Activated B cell treated with CpG ODN at 0.5 μM for 24 hours (primary cell): Measurements from ENCODE around the gene MYADM. TPM values are rescaled to one million over a fixed set of nuclear protein-coding genes. Genes with fewer than 3 reads are reported as not detected.
A peak's percentile ranks its signal among the peaks of the same experiment; 100 is the strongest.

Experiments used
- ATAC-seq: fragments of 200-7000 bp; cut with Tn5 transposase; one replicate; pipeline ENCODE4 v1.10.0; 2021; ENCODE audit warnings: low read depth, mild to moderate bottlenecking, moderate library complexity
- CTCF ChIA-PET: fragments of 350-600 bp; sonication (Branson Sonifier 250); formaldehyde crosslinking; loops from one replicate; lab custom pipeline; 2021; ENCODE audit warnings: antibody characterized with exemption; lab: Charles Lee
- POLR2A ChIA-PET: fragments of 350-600 bp; sonication (Branson Sonifier 250); formaldehyde crosslinking; loops from one replicate; lab custom pipeline; 2021; ENCODE audit warnings: antibody characterized with exemption; lab: Charles Lee
- DNase-seq: peaks from one replicate; pipeline ENCODE4 v3.0.0; 2022
- H3K27ac Mint-ChIP-seq: one replicate; pipeline ENCODE4 v1.8.0; 2020; ENCODE audit warnings: mixed read lengths
- H3K27me3 Mint-ChIP-seq: one replicate; pipeline ENCODE4 v1.8.0; 2021; ENCODE audit warnings: mixed read lengths
- H3K36me3 Mint-ChIP-seq: one replicate; pipeline ENCODE4 v1.8.0; 2021; ENCODE audit warnings: low read depth, mixed read lengths
- H3K4me1 Mint-ChIP-seq: one replicate; pipeline ENCODE4 v1.8.0; 2021; ENCODE audit warnings: mixed read lengths
- H3K4me3 Mint-ChIP-seq: one replicate; pipeline ENCODE4 v1.8.0; 2020; ENCODE audit warnings: mild to moderate bottlenecking, mixed read lengths
- H3K9me3 Mint-ChIP-seq: one replicate; pipeline ENCODE4 v1.8.0; 2020; ENCODE audit warnings: mixed read lengths
- intact Hi-C: fragments of 100-400 bp; cut with micrococcal nuclease; formaldehyde crosslinking; loops from one replicate; pipeline ENCODE4 v1.15.1; 2024
- total RNA-seq: library from RNA; stranded (reverse); gene quantifications from 2 replicates; pipeline ENCODE4 v1.2.3, GENCODE V29; 2022
- TF ChIP-seq, protein P1 (sequence below): fragments of 200-600 bp; IDR thresholded peaks from one replicate; pipeline ENCODE4 v1.8.0; 2022; ENCODE audit warnings: antibody characterized with exemption, mild to moderate bottlenecking

MYADM gene
- total RNA-seq, 1 donor from 2014 or later, result 10.9 TPM

DNA sequence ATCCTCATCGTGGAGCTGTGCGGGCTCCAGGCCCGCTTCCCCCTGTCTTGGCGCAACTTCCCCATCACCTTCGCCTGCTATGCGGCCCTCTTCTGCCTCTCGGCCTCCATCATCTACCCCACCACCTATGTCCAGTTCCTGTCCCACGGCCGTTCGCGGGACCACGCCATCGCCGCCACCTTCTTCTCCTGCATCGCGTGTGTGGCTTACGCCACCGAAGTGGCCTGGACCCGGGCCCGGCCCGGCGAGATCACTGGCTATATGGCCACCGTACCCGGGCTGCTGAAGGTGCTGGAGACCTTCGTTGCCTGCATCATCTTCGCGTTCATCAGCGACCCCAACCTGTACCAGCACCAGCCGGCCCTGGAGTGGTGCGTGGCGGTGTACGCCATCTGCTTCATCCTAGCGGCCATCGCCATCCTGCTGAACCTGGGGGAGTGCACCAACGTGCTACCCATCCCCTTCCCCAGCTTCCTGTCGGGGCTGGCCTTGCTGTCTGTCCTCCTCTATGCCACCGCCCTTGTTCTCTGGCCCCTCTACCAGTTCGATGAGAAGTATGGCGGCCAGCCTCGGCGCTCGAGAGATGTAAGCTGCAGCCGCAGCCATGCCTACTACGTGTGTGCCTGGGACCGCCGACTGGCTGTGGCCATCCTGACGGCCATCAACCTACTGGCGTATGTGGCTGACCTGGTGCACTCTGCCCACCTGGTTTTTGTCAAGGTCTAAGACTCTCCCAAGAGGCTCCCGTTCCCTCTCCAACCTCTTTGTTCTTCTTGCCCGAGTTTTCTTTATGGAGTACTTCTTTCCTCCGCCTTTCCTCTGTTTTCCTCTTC is 6.3 kb downstream of the MYADM start:
- Mint-ChIP-seq H3K27ac (no peak overlapping the region), H3K36me3 (peaks cover 25% of the 10 kb centered on the region), H3K4me3 (no peak overlapping the region), H3K9me3 (no peaks in the 10 kb centered on the region), H3K4me1 (peaks cover 61% of the 10 kb centered on the region), H3K27me3 (peaks cover 5% of the 10 kb centered on the region)
- POLR2A ChIA-PET, result no interaction called here
- TF ChIP-seq, protein P1, sequence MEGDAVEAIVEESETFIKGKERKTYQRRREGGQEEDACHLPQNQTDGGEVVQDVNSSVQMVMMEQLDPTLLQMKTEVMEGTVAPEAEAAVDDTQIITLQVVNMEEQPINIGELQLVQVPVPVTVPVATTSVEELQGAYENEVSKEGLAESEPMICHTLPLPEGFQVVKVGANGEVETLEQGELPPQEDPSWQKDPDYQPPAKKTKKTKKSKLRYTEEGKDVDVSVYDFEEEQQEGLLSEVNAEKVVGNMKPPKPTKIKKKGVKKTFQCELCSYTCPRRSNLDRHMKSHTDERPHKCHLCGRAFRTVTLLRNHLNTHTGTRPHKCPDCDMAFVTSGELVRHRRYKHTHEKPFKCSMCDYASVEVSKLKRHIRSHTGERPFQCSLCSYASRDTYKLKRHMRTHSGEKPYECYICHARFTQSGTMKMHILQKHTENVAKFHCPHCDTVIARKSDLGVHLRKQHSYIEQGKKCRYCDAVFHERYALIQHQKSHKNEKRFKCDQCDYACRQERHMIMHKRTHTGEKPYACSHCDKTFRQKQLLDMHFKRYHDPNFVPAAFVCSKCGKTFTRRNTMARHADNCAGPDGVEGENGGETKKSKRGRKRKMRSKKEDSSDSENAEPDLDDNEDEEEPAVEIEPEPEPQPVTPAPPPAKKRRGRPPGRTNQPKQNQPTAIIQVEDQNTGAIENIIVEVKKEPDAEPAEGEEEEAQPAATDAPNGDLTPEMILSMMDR, result no peak
- intact Hi-C loops, result no loop called here
- CTCF ChIA-PET, result no interaction called here
- no peak for ATAC-seq
- no peak for DNase-seq

DNA sequence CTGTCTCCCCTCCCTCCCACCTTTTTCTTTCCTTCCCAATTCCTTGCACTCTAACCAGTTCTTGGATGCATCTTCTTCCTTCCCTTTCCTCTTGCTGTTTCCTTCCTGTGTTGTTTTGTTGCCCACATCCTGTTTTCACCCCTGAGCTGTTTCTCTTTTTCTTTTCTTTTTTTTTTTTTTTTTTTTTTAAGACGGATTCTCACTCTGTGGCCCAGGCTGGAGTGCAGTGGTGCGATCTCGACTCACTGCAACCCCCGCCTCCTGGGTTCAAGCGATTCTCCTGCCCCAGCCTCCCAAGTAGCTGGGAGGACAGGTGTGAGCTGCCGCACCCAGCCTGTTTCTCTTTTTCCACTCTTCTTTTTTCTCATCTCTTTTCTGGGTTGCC is 6.9 kb downstream of the MYADM start:
- CTCF ChIA-PET, result no interaction called here
- no peak overlapping the region for H3K4me3 Mint-ChIP-seq
- POLR2A ChIA-PET, result no interaction called here
- peaks cover 7% of the 10 kb centered on the region for H3K27me3 Mint-ChIP-seq
- H3K27ac Mint-ChIP-seq, result peak overlapping the region; percentile 30
- intact Hi-C loops, result no loop called here
- DNase-seq, result no peak
- no peak for ATAC-seq
- TF ChIP-seq, protein P1, result no peak
- H3K9me3 Mint-ChIP-seq, result no peaks in the 10 kb centered on the region
- peaks cover 25% of the 10 kb centered on the region for H3K36me3 Mint-ChIP-seq
- H3K4me1 Mint-ChIP-seq, result peaks cover 58% of the 10 kb centered on the region

DNA sequence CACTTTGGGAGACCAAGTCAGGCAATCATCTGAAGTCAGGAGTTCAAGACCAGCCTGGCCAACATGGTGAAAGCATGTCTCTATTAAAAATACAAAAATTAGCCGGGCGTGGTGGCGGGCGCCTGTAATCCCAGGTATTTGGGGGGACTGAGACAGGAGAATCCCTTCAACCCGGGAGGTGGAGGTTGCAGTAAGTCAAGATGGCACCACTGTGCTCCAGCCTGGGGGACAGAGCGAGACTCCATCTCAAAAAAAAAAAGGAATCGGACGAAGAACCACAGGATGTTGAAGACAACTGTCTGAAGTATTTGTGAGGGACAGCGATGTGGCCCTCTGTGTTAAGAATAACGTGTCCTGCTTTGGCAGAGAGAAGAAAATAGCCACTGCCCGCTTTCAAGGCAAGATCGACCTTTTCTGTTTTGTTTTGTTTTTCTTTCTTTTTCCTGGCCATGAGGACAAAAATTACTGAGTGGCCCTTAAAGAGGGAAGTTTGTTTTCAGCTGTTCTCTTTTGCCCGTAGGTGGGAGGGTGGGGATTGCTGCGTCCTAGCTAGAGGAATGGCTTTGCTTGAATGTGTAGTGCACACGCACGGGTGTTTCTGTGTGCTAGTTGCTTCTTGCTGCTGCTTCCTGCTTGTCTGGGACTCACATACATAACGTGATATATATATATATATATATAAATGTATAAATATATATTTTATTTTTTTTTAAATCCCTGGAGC is 8.1 kb downstream of the MYADM start:
- TF ChIP-seq, protein P1, result no peak
- ChIA-PET CTCF (interaction anchor here (0.9 to 1.4 kb wide), 4 partner anchors 8 to 496 kb away, joined by 3 to 5 read pairs (median 4); partner anchors contain the start of gene MYADM), POLR2A (no interaction called here)
- DNase-seq (no peak), ATAC-seq (no peak)
- intact Hi-C loops, result no loop called here
- peaks cover 7% of the 10 kb centered on the region for H3K27me3 Mint-ChIP-seq
- peaks cover 52% of the 10 kb centered on the region for H3K4me1 Mint-ChIP-seq
- peaks cover 25% of the 10 kb centered on the region for H3K36me3 Mint-ChIP-seq
- no peak overlapping the region for H3K27ac Mint-ChIP-seq
- no peak overlapping the region for H3K4me3 Mint-ChIP-seq
- no peaks in the 10 kb centered on the region for H3K9me3 Mint-ChIP-seq

DNA sequence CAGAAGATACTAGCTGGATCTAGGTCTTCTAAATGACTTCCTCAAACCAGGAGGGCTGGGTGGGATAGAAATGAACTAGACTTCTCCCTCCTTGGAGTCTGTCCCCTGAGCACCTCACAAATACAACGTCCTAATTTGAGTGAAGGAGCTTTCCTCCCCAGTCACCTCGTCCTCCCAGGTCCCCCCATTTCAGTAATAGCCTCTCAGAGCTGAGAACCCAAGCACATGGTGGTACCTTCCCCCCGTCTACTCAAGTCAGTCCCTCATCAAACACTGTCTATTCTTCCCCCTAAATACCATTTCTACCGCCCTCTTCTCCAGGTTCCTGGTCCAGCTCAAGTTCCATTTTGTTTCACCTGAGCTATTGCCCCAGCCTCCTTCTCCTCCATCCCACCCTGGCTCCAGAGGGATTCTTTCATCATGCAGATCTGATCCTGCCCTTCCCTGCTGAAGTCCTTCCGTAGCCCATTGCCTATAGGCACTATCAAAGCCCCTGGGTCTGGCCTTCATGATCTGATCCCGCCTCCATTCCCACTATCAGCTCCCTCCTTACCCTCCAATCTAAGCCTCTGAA is 9.1 kb downstream of the MYADM start:
- H3K4me3 Mint-ChIP-seq, result peak overlapping the region; percentile 33
- intact Hi-C loops, result no loop called here
- H3K27ac Mint-ChIP-seq, result peak overlapping the region; percentile 46
- ATAC-seq, result no peak
- no peak for DNase-seq
- H3K4me1 Mint-ChIP-seq, result peaks cover 43% of the 10 kb centered on the region
- no peaks in the 10 kb centered on the region for H3K9me3 Mint-ChIP-seq
- peaks cover 24% of the 10 kb centered on the region for H3K36me3 Mint-ChIP-seq
- TF ChIP-seq, protein P1, result no peak
- ChIA-PET POLR2A (interaction anchor here (0.5 to 0.8 kb wide), 2 partner anchors 10 to 23 kb away, joined by 7 to 10 read pairs; partner anchors contain the start of gene MYADM), CTCF (interaction anchor here (0.9 to 1.4 kb wide), 4 partner anchors 9 to 495 kb away, joined by 3 to 5 read pairs (median 4); partner anchors contain the start of gene MYADM)
- peaks cover 7% of the 10 kb centered on the region for H3K27me3 Mint-ChIP-seq
